ENCODE results near the gene RCC2. TPM values are rescaled to one million over a fixed set of nuclear protein-coding genes. Genes with fewer than 3 reads are reported as not detected.

Gene RCC2
- polyA plus RNA-seq, 2 of the 4 experiments (the other 2 are of a cell fraction): 60.9 to 90.0 TPM

DNA sequence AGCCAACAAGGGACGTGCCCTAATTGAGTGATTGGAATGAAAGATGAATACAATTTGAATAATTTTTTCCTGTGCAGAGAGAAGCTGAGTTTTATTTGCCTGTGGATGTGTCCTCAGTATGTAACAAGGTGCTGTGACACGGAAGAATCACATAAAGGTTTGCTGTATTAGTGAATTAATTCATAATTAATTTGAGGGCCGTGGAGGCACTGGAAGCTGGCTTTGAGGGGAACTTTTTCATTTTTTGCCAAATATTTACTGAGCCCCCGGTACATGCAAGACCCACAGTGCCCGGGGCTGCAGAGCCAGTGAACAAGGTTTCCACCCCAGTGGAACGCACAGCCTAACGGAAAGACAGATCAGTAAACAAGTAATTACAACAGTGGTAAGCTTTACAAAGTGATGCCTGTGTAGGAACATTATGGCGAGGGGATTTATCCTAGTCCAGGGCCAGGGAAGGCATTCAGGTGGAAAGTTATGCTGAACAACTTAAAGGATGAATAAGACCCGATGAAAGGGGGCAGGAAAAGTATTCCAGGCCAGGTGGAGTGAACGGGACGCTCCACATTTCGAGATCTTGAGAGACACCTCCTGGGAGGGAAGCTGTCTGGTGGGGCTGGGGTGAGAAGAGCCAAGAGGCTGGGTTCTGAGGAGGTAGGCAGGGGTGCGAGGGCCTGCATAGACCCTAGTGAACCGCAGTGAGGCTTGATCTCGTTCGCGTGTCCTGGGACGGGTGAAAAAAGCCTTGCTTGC is 773 bp upstream of the RCC2 start:
- Histone ChIP-seq H3K9me3 (no peaks in the 10 kb centered on the region), H3K4me1 (peaks cover 51% of the 10 kb centered on the region), H3K4me3 (peak overlapping the region; percentile 98), H3K27ac (peak overlapping the region; percentile 97 to 99), H3K4me2 (peak overlapping the region; percentile 100)
- TF ChIP-seq MYC (IDR thresholded peaks at IDR 0.05; ENCODE audit: borderline replicate concordance, low read length): no peak
- TF ChIP-seq, protein P1, sequence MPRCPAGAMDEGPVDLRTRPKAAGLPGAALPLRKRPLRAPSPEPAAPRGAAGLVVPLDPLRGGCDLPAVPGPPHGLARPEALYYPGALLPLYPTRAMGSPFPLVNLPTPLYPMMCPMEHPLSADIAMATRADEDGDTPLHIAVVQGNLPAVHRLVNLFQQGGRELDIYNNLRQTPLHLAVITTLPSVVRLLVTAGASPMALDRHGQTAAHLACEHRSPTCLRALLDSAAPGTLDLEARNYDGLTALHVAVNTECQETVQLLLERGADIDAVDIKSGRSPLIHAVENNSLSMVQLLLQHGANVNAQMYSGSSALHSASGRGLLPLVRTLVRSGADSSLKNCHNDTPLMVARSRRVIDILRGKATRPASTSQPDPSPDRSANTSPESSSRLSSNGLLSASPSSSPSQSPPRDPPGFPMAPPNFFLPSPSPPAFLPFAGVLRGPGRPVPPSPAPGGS (IDR thresholded peaks at IDR 0.05): 0 out of 3 replicates have a peak, but pooled peaks have one; percentile 3
- no peak for TF ChIP-seq PHF8 (IDR thresholded peaks at IDR 0.05; ENCODE audit: borderline replicate concordance, low read depth)
- TF ChIP-seq, protein P2, sequence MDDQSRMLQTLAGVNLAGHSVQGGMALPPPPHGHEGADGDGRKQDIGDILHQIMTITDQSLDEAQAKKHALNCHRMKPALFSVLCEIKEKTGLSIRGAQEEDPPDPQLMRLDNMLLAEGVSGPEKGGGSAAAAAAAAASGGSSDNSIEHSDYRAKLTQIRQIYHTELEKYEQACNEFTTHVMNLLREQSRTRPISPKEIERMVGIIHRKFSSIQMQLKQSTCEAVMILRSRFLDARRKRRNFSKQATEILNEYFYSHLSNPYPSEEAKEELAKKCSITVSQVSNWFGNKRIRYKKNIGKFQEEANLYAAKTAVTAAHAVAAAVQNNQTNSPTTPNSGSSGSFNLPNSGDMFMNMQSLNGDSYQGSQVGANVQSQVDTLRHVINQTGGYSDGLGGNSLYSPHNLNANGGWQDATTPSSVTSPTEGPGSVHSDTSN (IDR thresholded peaks at IDR 0.05): no peak
- TF ChIP-seq CBX8 (IDR thresholded peaks at IDR 0.05): no peak
- TF ChIP-seq RARB (CRISPR knock-in tag; IDR thresholded peaks at IDR 0.05): no peak
- TF ChIP-seq HOXA7 (CRISPR knock-in tag; IDR thresholded peaks at IDR 0.05): no peak
- POLR2A ChIA-PET: interaction anchor here (0.5 to 1.9 kb wide), 8 partner anchors 10 to 1611 kb away, joined by 3 to 6 read pairs (median 3); partner anchors contain the start of gene ATP13A2
- no peak for DNase-seq (ENCODE audit: low read depth in 1 of 2, low spot score in 1 of 2)
- no peak for ATAC-seq
- no peak for FAIRE-seq
- WGBS (ENCODE audit: missing lambda C conversion rate): 57% methylated on average over 18 of the region's 18 CpGs
- CTCF ChIA-PET: interaction anchor here (0.7 to 2.8 kb wide), 9 partner anchors 9 to 84 kb away, joined by 3 to 11 read pairs (median 3); no protein-coding TSS in a partner anchor

DNA sequence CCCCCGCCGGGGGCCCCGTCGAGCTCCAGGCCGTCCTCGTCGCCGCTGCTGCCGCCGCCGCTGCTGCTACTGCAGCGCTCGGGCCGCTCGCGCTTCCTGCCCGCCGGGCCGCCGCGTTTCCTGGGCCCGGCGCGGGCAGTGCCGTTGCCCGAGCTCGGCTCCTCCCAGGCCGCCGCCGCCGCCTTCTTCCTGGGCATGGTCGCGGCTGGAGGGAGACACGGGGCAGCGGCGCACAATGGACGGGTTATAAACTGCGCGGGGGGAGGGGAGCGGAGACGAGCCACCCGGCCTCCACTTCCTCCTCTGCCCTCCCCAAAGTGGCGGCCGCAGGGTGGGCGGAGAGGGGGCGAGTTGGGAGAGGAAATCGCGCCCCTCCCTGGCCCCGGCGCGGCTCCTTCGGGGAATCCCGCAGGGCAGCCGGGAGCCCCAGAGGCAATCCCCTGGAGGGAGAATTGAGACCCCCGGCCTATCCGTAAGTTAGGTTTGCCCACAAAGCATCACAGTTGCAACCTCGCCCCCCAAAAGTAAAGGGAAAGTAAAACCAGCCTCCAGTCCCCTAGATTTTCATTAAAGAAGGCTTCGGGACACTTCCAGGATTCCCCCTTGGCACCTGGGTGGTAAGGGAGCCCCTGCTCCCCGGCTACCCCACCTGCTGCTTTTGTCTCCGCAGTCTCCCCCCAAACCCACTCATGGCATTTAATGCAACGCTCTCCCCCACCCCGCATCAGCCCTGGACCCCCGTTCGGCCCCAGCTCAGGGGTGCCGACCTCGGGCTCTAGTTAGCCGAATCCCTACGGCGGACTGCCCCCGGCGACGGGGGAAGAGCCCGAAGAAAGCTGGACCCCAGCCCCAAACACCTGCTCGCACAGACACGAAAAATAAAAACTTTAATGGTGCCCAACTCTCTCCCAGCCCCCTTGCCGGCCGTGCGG is 893 bp downstream of the RCC2 start:
- peaks cover 47% of the 10 kb centered on the region for H3K4me1 ChIP-seq
- no peak for FAIRE-seq
- TF ChIP-seq KDM5A (IDR thresholded peaks at IDR 0.05) (no peak), NPAS2 (CRISPR knock-in tag; IDR thresholded peaks at IDR 0.05; ENCODE audit: borderline replicate concordance) (no peak), EP300 (IDR thresholded peaks at IDR 0.05) (no peak), TP53 (CRISPR knock-in tag; IDR thresholded peaks at IDR 0.05) (peak; percentile 25; the same call in 1 of the 2 replicates), HOXA7 (CRISPR knock-in tag; IDR thresholded peaks at IDR 0.05) (no peak), KDM1A (IDR thresholded peaks at IDR 0.05; ENCODE audit: low read depth) (no peak), CHD4 (IDR thresholded peaks at IDR 0.05; ENCODE audit: borderline replicate concordance) (no peak), SMC3 (IDR thresholded peaks at IDR 0.05) (no peak), HOXB5 (CRISPR knock-in tag; IDR thresholded peaks at IDR 0.05) (0 out of 2 replicates have a peak, but pooled peaks have one; percentile 21), POLR2A (IDR thresholded peaks at IDR 0.05; ENCODE audit: low read length) (peak; percentile 15; the same call in 1 of the 2 replicates), EHMT2 (IDR thresholded peaks at IDR 0.05; ENCODE audit: low read depth) (no peak)
- H3K9me3 ChIP-seq: no peaks in the 10 kb centered on the region
- ChIA-PET POLR2A (interaction anchor here (1.1 to 1.9 kb wide), 3 partner anchors 14 to 113 kb away, joined by 3 to 6 read pairs (median 3); no protein-coding TSS in a partner anchor), CTCF (interaction anchor here (0.6 to 2.8 kb wide), 8 partner anchors 9 to 449 kb away, joined by 3 to 11 read pairs (median 4); no protein-coding TSS in a partner anchor)
- under 1% methylated on average over 8 of the region's 78 CpGs for WGBS (ENCODE audit: missing lambda C conversion rate)
- ATAC-seq: peak; percentile 45 to 67
- DNase-seq (ENCODE audit: low read depth in 1 of 2, low spot score in 1 of 2): peak in 1 of 2 experiments; percentile 61
- H3K4me3 ChIP-seq: peak overlapping the region; percentile 98
- peak overlapping the region; percentile 94 for H3K4me2 ChIP-seq
- H3K27ac ChIP-seq: peak overlapping the region; percentile 97 to 99
